GM19463 (cell line): ENCODE data around the gene ADPRS.
A peak's percentile ranks its signal among the peaks of the same experiment; 100 is the strongest.

Source experiments
- ATAC-seq: cut with Tn5 transposase; IDR thresholded peaks from one replicate; pipeline ENCODE4 v1.9.1; 2021; ENCODE audit warnings: mild to moderate bottlenecking, moderate library complexity; ENCODE audit not compliant: unreplicated experiment

The ADPRS gene

DNA sequence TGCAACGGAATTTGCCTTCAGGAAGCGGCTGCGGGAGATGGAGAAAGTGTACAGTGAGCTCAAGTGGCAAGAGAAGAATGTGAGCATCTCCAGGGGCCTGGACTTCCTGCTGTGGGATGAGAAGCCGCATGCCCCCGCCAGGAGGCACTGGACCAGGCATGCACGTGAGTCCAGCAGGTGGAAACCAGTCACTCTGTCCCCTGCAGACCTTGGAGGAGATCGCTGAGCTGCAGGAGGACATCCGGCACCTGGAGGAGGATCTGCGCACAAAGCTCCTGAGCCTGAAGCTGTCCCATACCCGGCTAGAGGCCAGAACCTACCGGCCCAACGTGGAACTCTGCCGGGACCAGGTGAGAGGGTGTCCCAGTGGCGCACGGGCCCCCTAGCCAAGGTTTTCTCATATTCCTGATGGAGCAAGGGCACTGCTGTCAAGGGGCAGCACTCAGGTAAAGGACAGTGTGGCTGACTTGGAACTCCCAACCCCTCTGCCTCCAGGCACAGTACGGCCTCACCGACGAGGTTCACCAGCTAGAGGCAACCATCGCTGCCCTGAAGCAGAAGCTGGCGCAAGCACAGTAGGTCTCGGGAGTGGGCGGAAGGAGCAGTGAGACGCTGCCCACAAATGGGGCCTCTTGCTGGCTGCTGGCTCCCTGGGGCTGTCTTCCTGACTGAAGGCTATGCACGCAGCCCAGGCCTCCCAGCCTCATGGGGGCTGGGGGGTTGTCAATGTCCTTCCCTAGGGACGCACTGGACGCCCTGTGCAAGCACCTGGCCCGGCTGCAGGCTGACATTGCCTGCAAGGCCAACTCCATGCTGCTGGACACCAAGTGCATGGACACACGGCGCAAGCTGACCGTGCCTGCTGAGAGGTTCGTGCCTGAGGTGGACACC lies 1.2 kb upstream of the ADPRS start:
- no peak for ATAC-seq

DNA sequence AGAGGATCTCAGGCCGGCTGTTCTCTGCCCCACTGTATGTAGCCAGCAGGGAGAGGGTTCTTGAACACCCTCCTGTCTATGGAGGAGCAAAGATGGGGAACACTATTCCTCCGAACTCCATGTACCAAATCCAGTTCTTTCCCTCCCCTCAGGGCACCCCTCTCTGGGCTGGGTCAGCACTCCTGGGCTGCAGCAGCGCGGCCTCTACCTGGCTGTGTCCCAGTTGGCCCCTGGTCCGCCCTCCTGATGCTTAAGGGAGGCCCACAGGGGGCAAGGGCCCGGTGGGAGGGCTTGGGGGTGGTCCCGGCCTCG lies 471 bp upstream of the ADPRS start:
- ATAC-seq, result peak; percentile 21

DNA sequence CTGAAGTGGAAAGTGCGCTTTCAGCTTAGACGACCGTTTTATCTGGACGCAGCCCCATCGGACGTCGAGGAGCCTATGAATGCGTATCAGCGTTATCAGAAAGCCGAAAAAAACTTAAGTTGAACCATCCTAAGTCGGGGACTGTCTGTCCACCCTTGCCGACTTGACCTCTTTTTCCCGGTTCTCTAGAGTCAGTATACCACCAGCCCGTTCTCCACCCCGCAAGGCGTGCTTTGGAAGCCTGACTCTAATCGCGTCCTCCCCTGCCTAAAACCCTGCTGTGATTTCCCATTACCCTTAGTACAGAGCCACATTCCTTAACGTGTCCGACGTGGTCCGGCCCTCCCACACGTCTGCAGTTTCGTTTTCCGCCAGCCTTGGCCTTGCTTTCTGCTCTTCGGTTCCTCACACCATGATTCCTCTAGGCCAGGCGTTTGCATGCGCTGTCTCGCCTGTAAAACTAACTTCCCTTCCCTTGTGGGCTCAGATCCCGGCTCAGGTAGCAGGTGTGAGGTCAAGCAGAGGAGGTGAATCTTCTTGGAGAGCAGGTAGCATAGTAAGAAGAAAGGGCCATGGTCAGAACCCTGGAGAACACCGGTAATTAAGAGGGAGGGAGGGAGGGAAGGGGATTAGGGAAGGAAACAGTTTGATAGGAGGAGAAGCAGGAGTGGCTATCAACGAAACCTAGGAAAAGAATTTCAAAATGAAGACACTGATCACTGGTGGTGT lies 865 bp downstream of the ADPRS start:
- ATAC-seq, result no peak

DNA sequence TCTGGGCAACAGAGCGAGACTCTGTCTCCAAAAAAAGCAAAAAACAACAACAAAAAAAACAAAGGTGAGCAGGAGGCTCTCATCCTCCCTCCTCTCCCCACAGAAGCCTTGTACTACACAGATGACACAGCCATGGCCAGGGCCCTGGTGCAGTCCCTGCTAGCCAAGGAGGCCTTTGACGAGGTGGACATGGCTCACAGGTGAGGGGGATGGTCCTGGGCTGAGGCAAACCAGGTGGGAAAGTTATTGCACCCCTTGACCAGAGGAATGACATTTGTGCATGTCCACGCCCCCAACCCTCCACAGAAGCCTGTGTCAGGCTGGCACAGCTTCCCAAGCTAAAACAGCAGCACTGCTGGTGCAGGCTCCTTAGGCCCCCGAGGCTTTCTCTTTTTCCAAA lies 2.4 kb downstream of the ADPRS start:
- ATAC-seq, result no peak

DNA sequence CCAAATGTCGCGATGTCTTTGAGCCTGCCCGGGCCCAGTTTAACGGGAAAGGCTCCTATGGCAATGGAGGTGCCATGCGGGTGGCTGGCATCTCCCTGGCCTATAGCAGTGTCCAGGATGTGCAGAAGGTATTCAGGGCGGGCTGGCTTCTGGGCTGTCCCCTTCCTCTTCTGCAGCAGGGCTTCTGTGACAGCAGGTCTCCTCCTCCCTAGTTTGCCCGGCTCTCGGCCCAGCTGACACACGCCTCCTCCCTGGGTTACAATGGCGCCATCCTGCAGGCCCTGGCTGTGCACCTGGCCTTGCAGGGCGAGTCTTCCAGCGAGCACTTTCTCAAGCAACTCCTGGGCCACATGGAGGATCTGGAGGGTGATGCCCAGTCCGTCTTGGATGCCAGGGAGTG lies 3.0 kb downstream of the ADPRS start:
- ATAC-seq, result no peak

DNA sequence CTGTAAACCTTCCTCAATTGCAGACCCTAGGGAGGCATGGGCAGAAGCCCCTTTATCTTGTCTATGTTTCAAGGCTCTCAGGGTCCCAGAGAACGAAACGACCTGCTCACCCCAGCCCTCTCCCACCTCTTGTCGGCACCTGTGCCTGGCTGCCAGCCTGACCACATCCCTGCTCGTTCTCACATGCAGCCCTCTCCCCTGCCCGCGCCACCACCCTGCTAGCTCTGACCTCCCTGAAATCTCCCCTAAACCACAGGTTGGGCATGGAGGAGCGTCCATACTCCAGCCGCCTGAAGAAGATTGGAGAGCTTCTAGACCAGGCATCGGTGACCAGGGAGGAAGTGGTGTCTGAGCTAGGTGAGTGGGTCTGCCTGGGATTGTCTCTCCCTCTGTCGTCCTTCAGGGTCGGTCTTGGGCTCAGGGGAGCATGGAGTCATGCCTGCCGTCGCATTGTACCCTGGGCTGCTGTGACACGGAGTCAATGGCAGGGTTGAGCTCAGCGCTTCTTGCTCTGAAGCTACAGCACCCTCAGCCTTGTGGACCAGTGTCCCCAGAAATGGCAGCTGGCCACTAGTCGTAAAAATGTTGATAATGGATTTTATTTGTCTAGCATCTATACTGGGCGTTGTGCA lies 3.6 kb downstream of the ADPRS start:
- ATAC-seq, result no peak

DNA sequence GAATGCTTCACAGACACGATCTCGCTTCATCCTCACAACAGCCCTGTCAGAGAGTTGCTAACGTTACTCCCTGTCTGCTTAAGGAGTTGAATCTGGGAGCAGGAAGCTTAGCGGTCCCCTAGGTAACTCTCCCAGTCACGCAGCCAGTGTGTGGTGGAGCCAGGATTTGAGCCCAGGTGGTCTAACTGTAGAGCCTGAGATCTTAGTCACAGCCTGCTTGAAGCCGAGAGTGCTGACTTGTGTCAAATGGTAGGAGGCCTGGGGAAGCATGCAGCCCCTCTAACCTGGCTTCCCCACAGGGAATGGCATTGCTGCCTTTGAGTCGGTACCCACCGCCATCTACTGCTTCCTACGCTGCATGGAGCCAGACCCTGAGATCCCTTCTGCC lies 4.1 kb downstream of the ADPRS start:
- no peak for ATAC-seq

DNA sequence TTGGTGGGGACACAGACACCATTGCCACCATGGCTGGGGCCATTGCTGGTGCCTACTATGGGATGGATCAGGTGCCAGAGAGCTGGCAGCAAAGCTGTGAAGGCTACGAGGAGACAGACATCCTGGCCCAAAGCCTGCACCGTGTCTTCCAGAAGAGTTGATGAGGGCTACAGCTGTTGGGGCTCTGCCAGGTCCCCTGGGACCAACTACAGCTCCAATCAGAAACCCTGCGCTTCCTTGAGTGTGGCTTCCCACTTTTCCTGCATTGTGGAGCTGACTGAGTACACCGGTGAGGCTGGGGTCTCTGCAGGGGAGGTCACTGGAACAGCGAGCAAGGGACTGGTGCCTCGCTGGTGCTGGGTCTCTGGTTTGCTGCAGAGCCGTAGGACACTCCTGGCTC lies 4.5 kb downstream of the ADPRS start:
- no peak for ATAC-seq

DNA sequence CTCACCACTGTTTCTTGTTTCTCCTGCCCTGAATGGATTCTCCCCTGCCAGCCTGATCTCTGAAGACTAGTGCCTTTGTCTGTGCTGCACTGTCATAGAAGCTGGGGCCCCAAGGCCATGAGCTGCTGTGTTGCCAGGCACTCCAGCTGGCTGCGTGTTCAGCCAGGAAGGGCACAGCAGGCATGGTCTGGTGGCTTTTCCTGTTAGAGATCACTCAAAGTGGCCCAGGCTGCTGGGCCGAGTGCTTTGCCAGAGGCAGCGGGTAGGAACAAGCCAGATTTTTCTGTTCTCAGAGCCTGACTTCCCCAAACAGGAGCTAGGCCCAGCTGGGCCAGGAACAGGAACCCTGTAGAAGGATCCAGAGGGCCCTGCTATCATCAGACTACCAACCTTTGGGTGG lies 5.2 kb downstream of the ADPRS start:
- ATAC-seq, result no peak

DNA sequence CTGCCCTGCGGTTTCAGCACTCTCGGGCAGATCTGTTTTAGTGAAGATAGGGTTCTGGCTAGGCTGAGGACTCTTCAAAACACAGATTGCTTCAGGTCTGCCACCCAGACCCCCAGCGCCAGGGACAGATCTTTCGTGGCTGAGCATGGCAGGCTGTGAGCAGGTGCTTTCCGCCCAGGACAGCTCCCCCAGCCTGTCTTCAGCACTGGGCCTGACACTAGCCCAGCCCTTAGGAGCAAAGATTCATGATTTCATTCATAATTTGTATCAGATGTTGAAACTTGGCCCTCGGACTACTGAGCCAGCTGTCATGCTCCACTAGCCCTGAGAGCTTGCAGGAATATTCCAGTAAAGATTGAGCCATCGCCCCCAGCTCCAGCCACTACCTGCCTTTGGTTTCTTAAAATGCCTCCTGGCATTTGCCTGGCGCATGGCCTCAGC lies 5.9 kb downstream of the ADPRS start:
- ATAC-seq, result no peak

DNA sequence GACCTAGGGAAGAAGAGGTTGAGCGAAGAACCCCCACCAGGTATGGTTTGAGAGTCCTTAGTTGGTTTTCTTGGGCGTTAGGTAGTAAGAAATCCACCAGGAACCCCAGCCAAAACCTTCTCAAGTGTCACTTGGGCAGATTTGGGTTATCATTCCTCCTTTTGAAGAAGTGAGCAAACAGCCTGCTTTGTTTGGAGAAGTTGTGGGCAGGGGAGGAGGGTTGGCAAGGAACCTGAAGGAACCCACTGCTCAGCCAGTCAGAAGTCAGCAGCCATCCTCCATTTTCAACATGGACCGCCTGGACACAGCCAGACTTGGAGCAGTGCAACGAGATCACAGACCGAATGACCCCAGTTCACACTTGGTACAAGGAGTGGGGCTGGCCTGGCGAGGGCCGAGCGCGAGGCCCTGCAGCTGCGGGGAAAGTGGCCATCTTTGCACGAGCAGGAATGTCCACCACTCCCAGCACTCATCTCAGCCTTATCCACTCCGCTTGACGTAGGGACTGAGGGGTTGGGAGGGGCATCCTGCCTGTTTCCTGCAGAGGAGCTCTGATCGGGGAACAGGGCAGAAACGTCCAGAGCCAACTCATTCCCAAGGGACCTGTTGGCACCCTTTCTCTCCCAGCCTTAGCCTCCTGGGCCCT lies 7.2 kb downstream of the ADPRS start:
- no peak for ATAC-seq

DNA sequence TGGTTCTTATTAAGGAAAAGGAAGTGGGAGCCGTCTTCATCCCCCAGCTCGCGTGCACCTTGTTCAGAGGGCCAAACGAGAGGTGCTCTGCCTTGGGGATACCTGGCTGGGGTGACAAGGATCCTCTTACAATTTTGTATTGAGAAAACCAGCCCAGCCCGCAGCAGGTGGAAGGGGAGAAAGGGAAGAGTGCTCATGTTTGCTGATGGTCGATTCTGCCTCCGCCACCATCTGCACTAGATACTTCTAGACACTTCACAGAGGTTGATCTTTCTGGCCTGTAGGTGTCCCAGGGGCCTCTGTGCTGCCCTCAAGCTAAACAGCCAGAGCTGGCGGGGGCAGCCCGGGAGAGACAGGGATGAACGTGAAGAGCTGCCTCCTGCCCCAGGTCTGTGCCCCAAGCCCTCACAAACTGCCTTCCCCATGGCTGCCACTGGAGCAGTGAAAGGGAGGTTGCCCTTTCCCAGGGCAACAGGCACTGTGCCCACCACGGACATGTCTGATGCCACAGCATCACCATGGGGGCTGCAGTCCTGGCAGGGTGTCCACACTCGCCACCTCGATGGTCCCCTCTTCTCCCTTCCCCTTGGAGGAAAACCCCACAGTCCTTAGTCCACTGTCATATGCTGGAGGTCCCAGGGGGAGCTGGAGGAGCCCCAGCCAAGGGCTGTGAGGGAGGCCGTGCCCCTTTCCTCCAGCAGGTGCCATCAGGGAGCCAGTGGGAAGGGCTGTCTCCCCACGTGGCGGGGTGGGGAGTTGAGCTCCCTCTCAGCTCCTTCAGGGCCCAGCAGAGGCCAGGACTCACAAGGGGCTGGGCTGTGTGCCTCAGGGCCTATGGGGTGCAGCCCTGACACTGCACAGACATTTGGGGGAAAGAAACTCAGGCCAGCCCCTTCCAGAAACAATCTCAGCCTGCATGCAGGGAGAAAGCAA lies 8.1 kb downstream of the ADPRS start:
- no peak for ATAC-seq

DNA sequence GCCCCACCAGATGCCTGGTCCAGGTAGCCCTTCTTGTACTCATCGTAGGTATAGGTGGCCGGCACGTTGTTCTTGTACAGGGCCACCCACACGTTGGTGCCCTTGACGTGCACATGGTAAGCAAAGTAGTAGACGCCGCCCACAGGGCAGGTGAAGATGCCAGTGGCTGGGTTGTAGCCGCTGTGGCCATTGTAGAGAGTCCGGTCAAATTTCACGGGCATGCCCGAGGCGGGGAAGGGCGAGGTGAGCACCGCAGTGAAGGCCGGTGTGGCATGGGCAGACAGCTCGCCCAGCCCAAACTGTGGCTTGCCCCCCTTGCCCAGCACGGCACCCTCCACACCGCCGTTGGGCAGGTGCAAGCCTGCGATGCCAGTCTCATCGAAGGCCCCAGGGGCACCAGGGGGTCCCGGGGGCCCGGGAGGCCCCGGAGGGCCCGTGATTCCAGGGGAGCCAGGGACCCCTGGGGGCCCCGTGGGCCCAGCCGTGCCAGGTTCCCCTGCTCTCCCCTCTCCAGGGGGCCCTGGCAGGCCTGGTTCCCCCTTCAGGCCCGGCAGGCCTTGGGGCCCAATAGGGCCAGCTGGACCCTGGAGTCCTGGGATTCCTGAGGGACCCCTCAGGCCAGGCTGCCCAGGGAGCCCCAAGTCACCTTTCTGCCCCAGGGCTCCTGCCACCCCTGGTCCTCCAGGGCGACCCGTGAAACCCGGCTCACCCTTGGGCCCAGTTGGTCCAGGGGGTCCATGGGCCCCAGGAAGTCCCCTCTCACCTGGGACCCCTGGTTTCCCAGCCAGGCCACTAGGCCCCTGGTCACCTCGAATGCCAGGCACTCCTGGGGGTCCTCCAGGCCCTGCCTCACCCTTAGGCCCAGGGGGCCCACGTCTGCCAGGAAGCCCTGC lies 9.2 kb downstream of the ADPRS start:
- ATAC-seq, result no peak

DNA sequence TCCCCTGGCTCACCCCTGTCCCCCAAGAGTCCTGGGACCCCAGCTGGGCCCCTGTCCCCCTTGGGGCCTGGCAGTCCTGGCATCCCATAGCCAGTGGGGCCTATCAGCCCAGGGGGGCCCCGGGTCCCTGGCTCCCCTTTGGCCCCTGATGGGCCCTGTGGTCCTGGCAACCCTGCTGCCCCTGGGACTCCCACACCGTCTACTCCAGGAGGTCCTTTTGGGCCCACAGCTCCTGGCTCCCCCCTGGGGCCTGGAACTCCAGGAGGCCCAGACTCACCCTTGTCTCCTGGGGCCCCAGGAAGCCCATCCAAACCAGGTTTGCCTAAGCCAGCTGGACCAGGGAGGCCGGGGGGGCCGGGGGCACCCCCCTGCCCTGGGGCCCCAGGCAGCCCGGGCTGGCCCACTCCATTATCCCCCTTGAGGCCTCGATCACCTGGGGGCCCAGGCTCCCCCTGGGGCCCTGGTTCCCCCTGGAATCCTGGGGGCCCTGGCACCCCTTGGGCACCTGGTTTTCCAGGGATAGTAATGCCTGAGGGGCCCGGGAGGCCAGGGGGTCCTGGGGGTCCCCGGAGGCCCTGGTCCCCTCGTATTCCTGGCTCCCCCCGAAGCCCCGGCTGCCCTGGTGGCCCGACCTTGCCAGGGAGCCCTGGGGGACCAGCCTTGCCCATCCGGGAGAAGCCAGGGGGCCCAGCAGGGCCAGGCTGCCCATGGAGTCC lies 10.1 kb downstream of the ADPRS start:
- no peak for ATAC-seq

DNA sequence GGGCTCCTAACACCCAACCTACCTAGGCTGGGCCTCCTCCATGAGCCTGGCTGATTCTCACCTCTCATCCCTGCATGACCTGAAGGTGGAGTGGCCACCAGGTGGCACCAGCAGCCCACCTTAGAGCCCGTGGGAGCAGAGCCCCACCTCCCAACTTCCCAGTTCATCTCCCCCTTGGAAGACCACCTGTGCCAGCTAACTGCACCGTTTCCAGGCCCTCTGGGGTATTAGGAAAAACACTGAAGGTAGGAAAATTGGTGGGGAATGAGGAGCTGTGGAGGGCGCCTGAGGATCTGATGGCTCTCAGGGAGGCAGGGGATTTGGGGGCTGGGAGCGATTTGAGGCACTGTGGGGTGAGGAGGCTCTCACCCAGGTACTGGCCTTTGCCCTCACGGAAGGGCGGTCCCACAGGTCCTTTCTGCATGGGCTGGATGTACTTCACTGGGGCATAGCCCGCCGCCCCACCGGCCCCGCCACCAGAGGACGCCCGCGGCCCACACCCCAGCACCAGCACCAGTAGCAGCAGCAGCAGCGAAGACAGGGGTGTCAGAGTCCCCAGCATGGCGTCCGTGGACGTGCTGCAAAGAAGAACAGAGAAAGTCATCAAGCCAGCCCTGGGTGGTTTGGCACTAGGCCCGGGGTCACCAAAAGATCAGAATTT lies 11.1 kb downstream of the ADPRS start:
- ATAC-seq, result no peak

DNA sequence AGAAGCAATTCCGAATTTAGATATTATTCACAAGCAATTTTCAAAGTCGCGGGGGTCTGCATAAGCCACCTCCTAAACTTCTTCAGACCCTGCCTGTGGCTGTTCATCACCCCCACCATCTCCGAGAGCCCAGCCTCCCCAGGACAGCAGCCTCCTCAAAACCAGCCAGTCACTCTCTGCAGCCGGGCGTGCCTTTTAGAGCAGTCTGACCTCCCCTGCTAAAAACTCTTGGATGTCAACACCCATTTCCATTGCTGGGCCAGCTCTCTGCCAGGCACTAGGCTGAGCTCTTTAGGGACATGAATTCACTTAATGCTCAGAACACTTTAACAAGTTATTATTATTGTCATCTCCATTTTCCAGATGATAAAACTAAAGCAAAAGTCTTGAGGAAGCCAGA lies 11.7 kb downstream of the ADPRS start:
- no peak for ATAC-seq

DNA sequence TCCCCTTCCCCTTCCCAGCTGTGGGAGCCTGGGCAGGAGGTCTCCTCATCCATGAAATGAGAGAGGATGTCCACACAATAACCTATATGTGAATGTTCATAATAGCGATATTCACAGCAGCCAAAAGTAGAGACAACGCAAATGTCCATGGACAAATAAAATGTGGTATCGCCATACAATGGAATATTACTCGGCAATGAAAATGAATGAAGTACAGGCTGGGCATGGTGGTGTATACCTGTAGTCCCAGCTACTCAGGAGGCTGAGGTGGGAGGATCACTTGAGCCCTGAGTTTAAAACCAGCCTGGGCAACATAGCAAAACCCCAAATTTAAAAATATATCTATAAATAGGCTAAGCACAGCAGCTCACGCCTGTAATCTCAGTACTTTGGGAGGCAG lies 12.9 kb downstream of the ADPRS start:
- ATAC-seq, result no peak

DNA sequence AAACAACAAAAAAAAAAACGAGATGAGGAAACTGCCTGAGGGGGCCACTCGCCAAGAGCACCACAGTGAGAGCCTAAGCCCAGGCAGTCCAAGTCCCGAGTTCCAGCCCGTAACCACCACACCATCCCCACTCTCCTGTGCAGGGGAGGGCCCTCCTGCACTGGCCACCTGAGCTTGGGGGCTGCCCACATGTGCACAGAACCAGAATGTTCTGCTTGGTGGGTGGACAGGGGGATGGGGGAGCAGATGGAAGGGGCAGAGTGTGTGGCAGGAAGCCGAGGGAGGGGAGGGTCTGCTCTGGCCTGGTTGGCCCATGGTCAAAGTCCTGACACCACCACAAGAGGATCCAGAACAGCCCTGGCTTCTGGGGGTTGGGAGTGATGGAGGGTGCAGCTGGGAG lies 17.6 kb downstream of the ADPRS start:
- no peak for ATAC-seq
